ENCODE measurements around the gene LTBP1.
"Not testable (repeated sequence)": the region's sequence is repeated elsewhere in the genome, so short reads cannot be mapped to it uniquely, and the experiment has no call there.

The LTBP1 gene

DNA sequence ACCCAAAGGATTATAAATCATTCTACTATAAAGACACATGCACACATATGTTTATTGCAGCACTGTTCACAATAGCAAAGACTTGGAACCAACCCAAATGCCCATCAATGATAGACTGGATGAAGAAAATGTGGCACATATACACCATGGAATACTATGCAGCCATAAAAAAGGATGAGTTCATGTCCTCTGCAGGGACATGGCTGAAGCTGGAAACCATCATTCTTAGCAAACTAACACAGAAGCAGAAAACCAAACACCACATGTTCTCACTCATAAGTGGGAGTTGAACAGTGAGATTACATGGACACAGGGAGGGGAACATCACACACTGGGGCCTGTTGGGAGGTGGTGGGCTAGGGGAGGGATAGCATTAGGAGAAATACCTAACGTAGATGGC is 288.8 kb downstream of the LTBP1 start:
- DNase-seq: not testable (repeated sequence)

DNA sequence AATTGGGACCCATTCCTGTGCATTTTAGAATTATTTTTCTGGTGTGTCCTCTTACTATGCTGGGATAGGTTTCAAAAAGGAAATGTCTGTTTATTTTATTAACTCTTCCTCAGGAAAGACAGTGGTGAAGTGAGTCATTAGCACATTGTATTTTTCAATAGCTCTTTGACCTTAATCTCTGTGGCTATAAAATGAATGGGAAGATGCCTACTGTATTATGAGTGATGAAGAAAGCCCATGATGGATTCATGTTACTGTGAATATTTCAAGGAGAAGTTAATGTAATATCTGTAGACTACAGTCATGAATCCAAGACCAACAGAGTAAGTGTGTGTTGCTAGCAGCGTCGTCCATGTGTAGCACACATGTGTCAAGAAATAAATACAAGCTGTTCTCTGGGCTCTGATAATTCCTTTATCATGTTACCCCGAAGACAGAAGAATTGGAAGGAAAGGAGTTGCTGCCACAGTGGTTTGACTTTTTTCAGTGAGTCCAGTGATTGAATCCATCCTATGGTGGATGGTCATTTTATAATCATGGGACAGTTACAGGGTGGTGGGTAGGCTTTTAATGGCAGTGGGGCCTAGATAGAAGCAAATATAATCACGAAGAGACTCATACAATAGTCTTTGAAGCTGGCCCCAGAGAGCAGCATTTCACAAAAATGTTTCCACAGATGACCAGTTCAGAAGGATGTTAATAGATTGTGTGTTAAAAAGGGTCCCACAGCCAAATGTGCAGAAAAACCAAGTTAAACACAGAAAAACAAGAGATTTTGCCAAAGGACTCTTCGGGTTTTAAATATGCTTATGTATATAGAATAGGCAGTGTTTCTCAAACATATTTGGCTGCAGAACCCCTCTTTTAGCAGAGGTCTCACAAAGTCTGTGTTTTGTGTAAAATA is 290.0 kb downstream of the LTBP1 start:
- DNase-seq: peak; percentile 90

DNA sequence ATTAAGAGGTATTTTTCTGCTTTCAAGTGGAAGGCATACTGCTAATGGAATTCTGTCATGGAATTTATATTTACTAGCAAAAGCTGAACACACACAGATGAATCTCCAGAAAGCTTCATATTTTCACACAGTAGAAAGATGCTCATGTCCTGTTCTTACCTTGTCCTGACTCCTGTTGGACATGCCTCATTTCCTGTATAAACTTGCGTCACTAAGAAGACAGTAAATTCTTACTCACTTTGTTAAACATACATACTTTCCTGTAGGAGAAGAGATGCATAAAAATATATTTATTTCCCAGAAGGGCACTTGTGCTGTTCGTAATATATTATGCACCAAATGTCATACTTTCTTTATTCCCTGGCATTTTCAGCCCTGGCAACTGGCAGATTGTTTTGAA is 291.4 kb downstream of the LTBP1 start:
- peak; percentile 81 for DNase-seq

DNA sequence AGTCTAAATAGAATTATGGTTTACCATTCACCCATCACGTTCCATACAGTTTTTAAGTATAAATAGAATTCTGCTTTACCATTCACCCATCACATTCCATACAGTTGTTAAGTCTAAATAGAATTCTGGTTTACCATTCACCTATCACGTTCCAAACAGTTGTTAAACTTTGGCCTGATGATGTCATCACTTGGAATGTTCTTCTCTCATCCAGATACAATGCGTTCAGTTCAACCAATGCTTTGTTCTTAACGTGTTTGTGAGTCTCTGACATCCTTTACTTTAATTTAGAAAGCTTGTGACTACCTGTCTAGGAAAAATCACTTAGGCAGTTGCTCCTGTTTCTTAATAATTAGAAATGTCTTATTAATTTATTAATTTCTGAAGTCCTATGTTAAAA is 293.4 kb downstream of the LTBP1 start:
- DNase-seq: peak; percentile 72

- DNase-seq: no peak
These were observed 294.3 kb downstream of the LTBP1 start for GRCh38 chr2:33241072-33241471.

DNA sequence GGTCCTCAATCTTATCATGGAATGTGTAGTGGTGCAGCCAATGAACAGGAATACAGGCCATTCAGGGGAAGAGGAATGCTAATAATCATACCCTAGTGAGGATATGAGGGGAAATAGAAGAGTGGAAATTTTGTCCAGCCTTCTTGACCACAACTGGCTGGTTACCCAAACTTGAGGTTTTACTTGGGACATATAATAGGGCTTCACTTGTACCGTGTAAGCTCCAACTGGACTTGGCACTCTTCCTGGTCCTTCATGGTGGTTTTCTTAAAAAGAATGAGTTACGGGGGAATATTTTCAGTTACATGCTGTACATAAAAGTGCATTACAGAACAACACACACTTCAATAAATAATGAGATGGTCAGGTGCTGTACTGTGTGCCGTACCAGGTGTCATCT is 294.8 kb downstream of the LTBP1 start:
- no peak for DNase-seq

DNA sequence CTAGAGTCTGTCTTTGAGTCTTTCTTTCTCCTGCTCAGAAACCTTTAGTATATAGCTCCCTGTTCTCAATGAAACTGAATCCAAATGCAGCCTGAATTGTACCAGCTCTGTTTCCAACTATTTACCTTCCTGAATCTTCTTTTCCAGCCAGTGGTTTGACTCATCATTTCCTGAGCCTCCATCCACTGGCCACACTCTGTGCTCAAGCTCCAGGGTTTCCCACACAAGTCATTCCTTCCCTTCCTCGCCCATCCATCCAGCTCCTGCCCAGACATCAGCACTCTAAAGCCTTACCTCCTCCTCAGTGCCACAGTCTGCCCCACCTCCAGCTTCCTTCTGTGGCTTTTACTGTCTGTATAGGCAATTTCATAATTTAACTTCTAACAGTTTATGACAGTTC is 296.1 kb downstream of the LTBP1 start:
- peak; percentile 69 for DNase-seq

- DNase-seq: no peak
These were observed 299.7 kb downstream of the LTBP1 start for GRCh38 chr2:33246432-33246831.

GRCh38 chr2:33247365-33247764 is 300.6 kb downstream of the LTBP1 start:
- no peak for DNase-seq

DNA sequence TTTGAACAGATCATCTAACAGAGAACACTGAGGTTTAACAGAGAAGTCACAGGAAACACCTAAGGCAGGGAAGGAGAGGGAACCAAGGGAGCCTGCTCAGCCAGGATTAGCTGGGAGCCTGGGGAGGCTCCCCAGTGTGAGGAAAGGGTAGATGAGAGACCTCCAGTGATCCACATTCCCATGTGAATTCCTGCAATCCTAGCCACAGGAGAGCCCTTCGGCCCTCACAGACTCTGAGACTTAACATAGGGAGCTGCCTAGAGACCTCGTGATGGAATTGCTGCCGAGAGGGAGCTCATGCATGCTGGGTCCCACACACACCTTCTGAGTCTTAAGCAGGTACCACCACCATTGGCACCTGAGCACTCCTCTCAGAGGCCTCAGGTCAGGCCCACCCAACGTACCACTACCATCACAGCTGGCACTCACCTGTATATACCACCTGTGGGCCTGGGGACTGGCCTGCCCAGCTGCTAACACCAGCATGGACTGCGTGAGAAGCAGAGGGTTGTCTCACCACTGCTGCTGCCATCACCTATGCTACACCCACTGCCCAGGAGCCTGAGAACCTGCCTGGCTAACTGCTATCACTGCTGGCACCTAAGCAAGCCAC is 303.8 kb downstream of the LTBP1 start:
- no peak for DNase-seq

- no peak for DNase-seq
These were observed 309.5 kb downstream of the LTBP1 start for GRCh38 chr2:33256162-33256755.

DNA sequence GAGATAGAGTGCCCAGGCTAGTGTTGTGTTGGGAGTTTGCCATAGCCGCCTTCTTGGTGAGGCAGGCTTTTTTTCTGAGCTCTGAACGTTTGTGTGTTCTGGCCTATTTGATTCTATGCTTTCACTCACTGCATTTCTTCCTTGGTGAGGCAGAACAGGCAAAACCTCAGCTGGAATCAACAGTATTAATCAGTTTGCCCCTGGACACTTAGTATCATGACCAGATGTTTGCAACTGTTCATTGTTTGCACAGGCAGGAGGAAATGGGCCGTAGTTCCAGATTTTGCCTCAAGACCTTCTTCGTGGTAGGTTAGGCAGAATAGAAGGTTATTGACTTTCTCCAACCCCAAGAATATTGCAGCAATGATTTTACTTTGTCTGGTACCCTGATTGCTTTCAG is 311.6 kb downstream of the LTBP1 start:
- no peak for DNase-seq

DNA sequence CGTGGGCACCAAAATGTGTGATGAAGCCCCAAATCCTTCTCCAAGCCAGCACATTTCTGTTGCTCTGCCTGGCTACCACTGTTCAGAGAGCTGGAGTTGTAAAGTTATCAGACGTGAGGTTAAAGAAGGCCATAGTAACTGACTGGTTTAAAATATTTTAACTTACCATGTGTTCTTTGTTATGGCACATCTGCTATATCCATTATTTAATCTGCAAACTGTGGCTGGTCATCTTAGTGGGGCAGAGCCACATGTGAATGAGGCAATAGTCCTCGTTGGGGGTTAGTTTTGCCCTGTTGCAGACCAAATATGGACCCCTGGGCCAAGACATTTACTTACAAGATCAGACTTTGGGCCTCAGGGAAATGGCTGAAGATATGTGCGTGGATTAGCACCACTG is 315.3 kb downstream of the LTBP1 start:
- no peak for DNase-seq

GRCh38 chr2:33264766-33265165 is 318.0 kb downstream of the LTBP1 start:
- DNase-seq: no peak

DNA sequence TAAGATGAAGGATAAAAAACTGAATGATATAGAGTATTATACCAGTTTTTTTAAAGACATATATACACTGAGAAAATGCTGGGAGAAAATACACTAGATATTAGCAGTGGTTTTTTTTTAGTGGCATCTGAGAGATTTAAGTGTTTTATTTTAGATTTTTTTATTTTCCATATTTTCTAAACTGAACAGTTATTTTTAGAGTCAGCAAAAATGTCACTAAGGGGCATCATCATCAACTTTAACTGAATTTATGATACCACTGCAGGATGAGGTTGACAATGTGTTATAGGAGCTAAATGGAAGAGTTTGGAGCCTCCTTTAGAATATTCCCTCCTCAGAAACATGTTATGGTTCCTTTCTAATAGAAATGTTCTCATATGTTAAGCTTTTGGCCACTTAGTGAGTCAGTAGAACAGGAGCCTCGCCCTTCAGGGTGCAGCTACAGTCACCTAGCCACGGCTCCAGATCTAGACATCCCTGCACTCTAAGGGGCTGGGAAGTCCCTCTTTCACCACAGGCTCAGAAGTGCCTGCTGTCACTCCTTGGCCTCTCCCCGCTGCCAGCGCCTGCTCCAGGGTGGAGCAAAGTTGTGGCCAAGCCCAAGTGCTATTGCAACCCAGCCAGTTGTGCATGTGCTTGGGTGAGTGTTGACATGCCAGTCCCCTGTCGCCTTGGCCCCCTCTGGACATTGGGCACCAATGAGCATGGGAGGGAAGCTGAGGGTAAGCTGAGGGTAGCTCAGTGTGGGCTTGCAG is 319.0 kb downstream of the LTBP1 start:
- no peak for DNase-seq

- DNase-seq: no peak
These were observed 319.7 kb downstream of the LTBP1 start for GRCh38 chr2:33266467-33266866.

- DNase-seq: no peak
These were observed 320.3 kb downstream of the LTBP1 start for GRCh38 chr2:33267043-33267442.

- DNase-seq: peak; percentile 35
These were observed 321.0 kb downstream of the LTBP1 start for GRCh38 chr2:33267756-33268155.

- DNase-seq: no peak
These were observed 321.6 kb downstream of the LTBP1 start for GRCh38 chr2:33268246-33268831.

GRCh38 chr2:33272001-33272400 is 325.2 kb downstream of the LTBP1 start:
- DNase-seq: peak; percentile 10

DNA sequence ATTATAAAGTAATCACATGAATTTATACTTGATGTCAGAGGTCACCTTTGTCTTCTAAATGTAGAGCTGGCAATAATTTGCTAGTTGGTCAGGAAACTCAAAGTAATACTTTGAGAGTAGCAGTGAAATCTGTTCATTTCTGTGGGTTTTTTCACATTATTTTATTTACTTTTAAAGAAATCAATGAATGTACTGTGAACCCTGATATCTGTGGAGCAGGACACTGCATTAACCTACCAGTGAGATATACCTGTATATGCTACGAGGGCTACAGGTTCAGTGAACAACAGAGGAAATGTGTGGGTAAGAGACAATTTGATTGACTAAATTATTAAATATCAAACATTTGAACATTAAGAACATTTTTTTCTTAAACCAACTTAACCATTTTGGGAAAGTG is 326.7 kb downstream of the LTBP1 start:
- DNase-seq: no peak

DNA sequence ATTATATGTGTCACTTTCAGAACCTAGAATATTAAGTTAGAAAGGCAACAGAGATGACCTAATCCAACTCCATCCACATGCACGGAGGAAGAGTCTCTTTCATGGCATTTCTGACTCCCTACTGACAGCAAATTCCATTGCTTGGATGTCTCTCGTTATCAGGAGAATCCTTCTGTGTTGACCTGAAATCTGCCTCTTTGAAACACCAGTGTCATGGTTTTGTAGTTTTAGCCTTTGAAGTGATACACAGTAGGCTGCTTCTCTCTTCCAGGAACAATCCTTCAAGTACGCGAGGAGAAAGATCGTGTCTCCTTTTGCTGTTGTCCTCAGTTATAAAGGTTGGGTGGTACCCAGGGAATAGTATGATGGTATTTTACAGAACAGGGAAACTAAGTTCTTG is 327.8 kb downstream of the LTBP1 start:
- DNase-seq: no peak
